GM12891 (cell line): ENCODE results near the gene CNIH3.
"Not testable (repeated sequence)": the region's sequence is repeated elsewhere in the genome, so short reads cannot be mapped to it uniquely, and the experiment has no call there.

Source experiments
- POLR2A ChIP-seq: IDR thresholded peaks from 2 replicates; pipeline ENCODE4 v1.6.1; 2011; ENCODE audit warnings: low read depth, low read length, control low read depth
- POLR2AphosphoS5 ChIP-seq: IDR thresholded peaks from 2 replicates; pipeline ENCODE4 v1.6.1; 2011; ENCODE audit warnings: low read depth, low read length, control low read depth

GRCh38 chr1:224566492-224566891 lies 49.6 kb upstream of the CNIH3 start:
- TF ChIP-seq POLR2A, POLR2AphosphoS5: not testable (repeated sequence)
